Stimulated activated CD4-positive, alpha-beta T cell treated with anti-CD3 and anti-CD28 coated beads, Interleukin-12 subunit alpha, Interleukin-12 subunit beta, amount 100 ng/mL, for 4 hours (primary cell): Measurements from ENCODE around the gene LYRM1.
"Not testable (repeated sequence)": the region's sequence is repeated elsewhere in the genome, so short reads cannot be mapped to it uniquely, and the experiment has no call there.

Experiments
- DNase-seq: peaks from one replicate; pipeline ENCODE4 v3.0.0-alpha.2; 2020

LYRM1 gene

DNA sequence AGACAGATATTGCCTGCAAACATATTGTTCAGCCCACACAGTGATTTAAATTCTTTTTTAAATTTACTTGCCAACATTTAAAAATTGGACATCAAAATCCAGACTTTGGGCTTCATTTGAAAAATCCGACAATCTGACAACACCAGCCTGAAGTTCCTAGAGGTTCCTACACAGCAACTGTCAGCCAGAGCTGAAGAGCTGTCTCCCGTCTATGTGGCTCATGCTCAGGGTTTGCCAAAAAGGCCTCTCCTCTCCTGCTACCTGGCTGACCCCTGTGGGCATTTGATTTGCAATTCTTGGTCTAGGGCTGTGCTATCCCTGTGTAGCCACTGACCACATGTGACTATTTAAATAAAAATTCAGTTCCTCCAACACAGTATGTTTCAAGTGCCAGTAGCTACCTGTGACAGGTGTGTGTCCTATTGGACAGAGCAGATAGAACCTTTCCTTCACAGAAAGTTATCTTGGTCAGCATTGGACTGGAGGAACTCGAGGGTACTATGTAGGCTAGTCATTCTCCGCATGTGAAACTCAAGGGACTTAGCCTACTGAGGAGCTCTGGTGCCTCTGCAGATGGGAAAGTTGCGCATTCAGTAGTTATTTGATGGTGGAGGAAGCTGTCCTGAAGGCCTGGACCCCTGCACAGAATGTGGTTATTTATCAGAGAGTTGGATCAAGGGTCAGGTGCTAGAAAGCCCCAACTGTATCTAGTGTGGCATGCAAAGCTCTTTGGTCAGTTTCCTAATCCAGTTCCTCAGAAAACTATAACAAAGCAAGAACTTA is 2.7 kb downstream of the LYRM1 start:
- DNase-seq: no peak

DNA sequence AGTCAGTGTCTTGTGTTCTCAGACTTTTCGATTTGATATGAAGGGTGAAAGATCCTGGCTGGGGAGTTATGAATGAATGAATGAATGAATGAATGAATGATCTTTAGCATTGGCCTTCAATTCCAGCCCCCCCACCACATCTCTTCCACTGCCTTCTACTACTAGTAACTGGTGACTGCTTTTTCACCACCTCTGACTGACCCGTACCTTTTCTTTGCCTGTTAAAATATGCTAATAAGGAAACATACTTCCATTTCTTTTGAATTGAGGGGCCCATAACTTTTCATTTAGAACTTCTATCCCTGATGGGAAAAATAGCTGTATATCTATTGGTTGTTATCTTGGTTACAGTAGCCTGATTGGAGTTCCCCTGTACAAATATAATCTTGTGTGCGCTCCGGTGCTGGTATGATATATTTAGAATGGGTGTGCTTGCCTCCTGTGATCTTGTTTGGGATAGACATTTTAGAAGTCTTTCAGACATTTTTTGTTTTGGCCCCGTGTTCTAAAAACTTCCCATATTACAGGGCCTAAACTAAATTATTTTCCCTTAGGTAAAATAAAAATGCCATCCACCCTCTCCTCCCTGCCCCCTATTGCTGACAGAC is 3.4 kb downstream of the LYRM1 start:
- DNase-seq: no peak

DNA sequence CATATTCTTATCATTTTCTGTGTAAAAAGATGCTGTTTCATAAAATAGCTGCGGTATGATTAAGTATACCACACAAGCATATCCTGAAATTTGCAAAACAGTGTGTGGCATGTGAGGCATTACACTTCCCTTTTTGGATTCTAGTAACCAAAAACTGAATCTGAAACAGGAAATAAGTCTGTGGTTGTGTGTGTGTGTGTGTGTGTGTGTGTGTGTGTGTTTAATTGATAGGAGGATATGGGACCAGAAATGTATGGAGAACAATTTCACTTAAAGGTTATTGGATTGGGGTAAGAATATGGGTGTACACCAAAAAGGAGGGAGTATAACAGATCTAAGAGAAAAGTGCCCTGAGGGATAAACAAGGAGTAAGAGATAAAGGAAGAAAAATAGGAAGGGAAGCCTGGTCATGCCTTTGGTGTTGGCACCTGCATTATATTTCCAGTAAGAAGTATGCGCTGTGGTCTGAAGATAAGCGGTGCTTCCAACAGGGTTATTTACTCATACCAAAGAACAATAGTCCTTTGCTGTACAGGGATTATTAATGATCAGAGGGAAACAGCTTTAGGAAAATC is 4.0 kb downstream of the LYRM1 start:
- DNase-seq: no peak

DNA sequence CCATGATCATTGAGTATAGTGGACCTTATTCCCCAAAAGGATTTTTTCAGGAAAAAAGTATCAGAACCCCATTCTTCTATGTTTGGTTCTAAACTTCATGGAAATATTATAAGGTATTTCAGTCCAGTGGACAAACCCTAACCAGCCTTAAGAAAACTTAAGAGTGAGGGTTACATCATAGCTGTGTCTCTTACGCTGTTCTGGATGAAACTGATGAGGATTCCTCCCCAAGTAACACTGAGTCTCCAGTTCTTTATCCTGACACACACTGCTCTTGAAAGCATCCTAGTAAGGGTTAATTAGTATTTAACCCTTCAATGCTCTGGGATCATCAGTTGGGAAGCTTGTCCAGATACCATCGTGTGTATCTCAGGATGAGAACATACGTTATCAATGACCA is 5.0 kb downstream of the LYRM1 start:
- no peak for DNase-seq

DNA sequence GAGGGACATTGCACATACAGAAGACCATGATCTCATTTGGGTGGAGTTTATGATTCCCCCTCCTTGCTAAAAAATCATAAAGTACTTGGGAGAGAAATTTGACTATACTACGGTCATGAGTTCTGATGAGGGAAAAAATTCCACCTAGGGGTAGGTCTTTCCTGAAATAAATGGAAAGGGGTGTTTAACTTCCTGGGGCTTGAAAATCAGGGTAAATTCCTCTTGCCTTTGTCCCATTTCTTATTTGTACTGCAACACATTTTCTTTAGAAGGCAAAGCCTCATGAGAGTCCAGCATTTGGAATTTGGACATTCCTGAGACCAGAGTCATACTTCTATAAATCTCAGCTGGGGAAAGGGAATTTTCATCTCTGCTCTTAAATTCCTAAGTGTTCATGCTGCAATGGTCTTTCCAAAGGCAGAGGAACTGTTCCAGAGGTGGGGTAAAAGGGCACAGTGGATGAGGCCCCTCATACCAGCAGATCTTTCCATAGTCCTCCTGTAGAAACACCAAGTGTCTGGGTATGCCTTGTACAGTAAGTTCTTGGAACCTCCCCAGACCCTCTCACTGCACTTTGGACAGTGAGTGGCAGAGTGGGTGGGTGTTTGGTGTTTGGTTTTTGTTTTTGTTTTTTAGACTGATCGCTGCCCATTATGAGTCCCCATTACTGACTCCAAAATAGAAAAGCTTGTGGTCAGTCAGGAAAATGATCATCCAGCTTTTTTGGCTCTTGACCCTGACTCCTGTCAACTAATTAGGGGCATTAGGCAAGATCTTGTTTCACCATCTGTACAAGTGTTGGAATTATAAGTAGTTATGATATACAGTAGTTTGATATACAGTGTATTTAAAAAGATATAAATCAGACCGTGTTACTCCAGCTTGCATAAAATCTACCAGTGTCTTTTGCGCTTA is 6.0 kb downstream of the LYRM1 start:
- no peak for DNase-seq

DNA sequence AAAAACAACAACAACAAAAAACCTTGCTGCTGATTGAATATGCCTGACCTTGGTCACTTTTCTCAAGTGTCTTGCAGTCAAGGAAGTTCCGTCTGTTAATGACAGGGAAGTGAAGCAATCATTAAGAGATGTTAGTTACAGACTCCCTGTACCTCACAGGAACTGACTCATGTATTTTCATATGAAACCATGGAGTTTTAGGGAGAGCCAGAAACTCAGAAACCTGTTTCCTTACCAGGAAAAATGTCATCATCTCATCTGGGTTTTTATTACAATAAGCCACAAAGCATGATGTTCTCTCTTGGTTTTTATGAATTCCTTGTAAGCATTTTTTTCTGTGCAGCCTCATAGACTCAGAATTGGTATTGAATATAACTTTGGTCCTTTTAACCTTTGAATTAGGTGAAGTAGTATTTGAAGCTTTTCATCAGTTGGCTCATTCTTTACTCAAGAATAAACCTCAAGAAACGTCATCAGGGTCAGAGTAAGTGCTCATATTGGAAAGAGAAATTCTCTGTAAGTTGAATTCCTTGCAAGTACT is 10.3 kb downstream of the LYRM1 start:
- no peak for DNase-seq

DNA sequence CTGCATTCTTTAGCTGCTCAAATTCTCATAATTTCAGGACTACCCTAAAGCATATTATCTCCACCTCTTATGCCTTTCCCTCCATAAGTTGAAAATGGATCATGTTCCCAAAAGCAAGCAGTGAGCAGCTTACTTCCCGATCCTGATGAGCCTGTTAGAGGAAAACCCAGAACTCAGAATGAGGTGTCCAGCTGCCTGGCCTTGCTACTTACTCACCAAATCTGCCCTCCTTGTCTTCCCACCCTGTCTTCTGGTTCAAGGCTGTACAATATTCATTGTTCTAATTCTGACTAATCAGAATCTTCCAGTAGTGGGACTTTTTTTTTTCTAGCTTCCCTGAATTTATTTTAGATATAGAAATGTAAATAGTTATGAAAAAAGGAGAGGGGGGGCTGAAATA is 10.8 kb downstream of the LYRM1 start:
- DNase-seq: no peak

DNA sequence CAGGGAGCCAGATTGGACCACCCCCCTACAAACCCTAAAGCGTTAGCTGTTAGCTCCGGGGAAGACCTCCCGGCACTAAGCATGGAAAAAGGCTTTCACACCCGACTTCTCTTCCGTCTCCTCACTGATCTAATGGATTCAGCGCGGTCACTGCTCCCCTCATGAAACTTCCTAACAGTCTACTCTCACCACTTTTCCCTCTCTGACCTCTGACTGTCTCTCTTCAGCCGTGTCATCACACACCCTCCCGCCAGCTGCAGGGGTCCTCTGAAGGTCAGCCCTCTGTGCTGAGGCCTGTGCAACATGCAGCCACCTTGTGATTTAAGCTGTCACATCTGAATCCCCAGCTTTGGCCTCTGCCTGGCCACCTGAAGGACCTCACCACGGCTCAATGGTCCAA is 15.7 kb downstream of the LYRM1 start:
- DNase-seq: no peak

DNA sequence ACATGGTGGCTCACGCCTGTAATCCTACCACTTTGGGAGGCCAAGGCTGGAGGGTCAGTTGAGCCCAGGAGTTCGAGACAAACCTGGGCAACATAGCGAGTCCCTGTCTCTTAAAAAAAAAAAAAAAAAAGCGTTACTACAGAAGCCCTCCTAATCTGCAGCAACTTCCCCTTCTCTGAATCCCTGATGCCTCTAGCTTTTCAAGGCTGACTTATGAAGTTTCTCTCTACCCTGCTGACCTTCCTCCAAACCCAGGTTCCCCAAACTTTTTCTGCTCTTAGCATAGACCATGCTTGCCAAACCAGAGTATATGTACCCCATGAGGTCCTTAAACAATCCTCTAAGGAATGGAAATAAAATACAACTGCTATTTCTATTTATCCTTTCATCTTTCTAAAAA is 16.4 kb downstream of the LYRM1 start:
- no peak for DNase-seq

DNA sequence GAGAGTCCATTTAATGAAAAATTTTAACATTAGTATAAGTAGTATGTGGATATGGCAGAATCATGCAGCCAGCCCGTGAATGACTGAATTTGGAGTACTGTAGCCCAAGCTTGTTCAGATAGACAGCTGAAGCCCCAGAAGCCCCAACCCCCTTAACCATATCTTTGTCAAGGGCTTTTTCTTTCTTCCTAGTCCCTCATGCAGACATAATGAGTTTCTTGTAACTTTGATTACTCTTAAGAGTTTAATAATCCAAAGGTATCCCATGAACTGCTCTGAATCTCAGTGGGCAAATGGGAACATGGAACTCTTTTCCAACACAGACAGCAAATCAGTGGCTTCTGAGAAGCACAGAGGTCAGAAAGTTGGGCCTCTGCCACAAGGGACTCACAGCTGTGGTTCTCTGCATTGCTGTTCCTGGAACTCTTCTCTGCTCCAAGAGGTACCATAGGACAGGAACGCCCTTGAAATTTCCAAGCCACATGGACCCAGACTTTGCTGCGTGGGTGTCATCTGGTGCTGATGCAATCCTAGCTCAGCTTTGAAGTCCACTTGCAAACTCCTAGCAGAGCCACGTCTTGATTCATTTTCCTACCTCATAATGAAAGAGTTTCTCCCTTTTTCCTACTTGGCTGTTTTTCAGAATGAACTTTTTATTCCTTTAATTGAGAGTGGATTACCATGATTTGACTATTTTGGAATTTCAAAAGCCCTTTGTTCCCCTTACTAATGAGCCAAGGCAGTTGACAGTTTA is 18.1 kb downstream of the LYRM1 start:
- DNase-seq: no peak

DNA sequence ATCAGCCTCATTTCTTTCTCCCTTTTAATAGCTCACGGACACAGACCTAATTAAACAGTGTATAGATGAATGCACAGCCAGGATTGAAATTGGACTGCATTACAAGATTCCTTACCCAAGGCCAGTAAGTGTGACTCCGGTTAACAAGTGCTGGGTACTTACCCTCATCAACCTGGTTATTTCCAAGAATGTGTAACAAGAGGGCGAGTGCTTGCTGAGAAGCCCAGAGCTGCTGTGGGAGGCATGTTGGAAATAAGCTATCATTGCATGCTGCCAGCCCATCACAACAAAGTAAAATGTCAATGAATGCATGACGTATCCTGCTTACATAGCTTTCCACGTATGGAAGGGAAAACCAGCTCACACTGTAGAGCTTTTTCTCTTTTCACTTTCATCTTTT is 19.5 kb downstream of the LYRM1 start:
- DNase-seq: no peak

DNA sequence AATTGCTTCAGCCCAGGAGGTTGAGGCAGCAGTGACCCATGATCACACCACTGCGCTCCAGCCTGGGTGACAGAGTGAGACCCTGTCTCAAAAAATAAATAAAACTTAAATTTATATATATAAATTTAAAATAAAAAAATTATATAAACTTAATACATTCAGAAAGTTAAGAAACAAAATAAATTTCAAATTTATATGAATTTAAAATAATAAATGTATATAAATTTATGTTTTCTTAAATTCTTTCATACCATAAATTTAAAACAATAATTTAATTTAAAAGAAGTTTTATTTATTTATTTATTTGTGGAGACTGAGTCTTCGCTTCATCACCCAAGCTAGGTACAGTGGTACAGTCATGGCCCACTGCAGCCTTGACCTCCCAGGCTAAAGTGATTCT is 20.2 kb downstream of the LYRM1 start:
- no peak for DNase-seq

DNA sequence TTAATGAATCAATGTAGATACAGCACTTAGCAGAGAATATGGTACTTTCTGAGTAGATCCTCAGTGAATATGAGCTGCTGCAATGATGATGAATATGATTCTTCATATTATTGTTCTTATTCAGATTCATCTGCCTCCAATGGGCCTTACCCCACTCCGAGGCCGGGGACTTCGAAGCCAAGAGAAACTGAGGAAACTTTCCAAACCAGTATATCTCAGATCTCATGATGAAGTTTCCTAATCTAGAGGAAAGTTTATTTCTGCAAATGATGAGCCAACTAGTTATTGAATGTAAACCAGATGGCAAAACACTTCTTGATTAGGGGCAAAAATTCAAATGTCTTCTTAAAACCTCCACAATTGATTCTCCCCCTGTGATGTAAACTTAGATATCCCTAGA is 23.3 kb downstream of the LYRM1 start:
- no peak for DNase-seq

DNA sequence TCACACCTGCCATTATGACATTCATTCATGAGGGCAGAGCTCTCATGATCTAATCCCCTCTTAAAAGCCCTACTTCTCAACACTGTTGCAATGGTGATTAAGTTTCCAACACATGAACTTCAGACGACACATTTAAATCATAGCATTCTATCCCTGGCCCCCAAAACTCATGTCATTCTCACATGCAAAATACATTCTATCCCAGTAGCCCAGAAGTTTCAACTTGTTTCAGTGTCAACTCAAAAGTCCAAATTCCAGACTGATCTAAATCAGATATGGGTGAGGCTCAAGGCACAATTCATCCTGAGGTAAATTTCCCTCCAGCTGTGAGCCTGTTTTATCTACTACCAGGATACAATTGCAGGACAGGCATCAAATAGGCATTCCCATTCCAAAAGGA is 25.2 kb downstream of the LYRM1 start:
- DNase-seq: no peak

DNA sequence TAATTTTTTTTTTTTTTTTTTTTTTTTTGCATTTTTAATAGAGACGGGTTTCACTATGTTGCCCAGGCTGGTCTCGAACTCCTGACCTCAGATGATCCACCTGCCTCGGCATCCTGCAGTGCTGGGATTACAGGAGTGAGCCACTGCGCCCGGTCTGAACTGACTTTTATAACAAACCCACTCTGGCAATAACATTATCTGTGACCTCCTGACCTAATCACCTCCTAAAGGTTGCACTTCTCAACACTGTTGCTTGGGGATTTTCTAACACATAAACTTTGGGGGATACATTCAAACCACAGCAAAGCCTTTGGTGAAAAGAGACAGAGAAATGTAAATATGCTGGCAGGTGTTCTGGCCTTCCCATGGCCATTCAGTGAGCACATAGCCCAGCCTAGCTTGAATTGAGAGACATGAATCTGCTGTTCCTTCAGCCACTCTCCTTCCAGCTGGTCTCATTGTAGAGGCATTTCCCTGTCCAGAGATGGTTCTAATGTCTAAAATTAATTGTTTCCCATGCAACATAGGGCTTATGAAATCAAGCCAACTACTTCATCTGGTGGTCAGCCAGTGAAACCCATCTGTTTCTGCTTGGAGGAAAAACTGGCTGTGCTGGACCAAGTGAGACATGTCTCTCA is 28.3 kb downstream of the LYRM1 start:
- DNase-seq: no peak

DNA sequence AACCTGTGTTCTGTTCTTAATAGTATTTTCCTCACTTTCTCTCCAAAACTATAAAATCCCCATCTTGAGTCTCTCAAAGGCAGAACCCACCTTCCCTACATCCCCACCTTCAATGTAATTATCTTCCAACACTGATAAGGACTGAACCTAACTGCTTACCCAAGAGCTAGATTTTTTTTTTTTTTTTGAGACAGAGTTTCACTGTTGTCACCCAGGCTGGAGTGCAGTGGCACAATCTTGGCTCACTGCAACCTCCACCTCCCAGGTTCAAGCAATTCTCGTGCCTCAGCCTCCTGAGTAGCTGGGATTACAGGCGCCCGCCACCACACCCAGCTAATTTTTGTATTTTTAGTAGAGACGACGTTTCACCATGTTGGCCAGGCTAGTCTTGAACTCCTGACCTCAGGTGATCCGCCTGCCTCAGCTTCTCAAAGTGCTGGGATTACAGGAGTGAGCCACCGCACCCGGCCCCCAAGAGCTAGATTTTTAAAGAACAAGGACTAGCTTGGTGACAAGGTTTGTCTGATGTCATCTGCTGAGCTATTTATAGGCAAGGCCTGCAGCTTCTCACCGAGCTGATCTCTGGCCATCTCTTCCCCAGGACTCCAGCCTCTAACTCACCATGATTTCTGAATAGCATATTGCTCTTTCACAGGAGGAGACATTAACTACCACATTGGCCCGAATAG is 29.2 kb downstream of the LYRM1 start:
- not testable (repeated sequence) for DNase-seq

DNA sequence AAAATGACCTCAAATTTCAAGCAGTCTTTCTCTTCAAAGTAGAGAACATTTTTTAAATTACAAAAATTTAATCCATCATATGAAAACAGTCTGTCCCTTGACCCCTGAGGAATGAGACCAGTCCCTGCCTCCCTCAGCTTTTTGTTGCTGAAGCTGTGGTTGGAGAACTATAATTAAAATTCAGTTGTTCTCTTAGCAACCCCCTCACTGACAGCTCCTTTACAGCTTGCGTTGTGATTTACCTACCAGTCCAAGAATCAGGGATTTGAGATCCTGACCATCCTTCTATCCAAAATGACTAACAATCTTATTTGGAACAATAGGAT is 29.8 kb downstream of the LYRM1 start:
- no peak for DNase-seq

DNA sequence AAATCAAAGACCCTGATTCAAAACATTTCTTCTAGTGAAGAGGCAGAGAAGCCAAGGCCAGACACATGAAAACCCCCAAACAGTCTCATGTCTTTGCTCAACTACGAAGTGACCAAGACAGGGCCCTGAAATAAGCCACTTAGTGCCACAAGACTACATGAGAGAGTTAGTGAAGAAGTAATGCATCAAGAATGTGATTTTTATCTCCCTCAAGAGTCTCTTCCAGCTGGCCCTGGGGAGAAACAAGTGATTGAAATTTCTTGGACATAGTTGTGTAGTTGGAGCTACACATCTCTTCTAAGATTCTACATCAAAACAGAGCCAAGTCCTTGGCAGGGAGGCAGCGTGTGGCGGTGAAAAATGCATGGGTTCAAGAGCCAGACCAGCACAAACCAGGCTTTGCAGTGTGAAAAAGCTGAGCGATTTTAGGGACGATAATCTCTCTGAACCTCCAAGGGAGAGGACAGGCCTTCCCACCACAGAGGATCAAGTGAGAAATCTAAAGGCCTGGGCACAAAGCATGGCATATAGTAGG is 30.6 kb downstream of the LYRM1 start:
- DNase-seq: no peak

DNA sequence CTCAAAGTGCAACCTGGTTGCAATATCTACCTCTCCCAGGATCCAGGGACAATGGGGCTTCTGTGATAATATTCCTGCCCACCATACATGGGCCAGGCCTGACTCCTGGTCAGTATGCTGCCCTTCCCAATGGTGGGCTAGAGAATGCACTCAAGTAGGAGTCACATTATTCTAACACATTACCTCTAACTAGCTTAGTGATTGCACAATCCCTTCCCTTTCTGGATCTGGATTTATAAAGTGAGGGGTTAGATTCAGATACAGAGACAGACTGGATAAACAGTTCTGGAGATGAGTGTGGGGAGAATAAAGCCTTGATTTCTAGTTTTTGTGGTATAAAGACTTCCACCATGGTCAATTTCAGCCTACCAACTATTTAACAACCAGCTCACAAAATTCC is 33.0 kb downstream of the LYRM1 start:
- DNase-seq: no peak

DNA sequence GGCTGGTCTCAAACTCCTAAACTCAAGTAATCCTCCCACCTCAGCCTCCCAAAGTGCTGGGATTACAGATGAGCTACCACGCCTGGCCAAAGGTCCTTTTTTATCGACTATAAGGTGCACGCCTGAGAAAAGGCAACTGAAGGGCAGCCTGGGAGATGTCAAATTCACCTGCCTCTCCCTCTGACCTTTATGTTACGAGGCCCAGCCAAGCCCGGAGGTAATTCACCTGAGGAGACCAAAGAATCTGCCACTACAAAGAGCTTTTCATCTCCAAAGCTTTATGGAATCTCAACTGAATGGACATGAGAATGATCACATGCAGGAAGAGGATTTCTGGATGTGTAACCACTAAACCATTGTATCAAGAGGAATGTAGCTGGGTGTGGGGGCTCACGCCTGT is 37.2 kb downstream of the LYRM1 start:
- DNase-seq: no peak

DNA sequence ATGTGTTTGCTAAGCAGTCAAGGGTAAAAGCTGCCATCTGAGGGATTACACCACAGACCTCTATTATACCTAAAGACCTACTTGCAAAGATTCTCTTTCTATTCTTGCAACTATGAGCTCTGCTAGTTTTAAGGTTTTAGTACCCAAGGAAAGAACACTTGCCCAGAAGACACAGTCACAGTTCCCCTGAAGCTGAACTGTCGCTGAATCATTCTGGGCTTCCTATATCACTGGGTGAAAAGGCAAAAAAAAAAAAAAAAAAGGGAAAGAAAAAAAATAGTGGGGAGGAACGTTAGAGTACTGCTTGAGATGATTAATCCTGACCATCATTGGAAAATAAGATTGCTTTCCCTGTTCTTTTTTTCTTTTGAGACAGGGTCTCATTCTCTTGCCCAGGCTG is 37.9 kb downstream of the LYRM1 start:
- DNase-seq: no peak
